Epithelial cell of alveolus of lung (primary cell): ENCODE measurements around the gene NRTN. TPM values are rescaled to one million over a fixed set of nuclear protein-coding genes. Genes with fewer than 3 reads are reported as not detected.

Experiments used
- total RNA-seq: library from RNA; depleted of rRNA; stranded (reverse); fragments of >200 nt; gene quantifications from 2 replicates; pipeline ENCODE4 v1.2.1, GENCODE V29; 2015

Gene NRTN, protein sequence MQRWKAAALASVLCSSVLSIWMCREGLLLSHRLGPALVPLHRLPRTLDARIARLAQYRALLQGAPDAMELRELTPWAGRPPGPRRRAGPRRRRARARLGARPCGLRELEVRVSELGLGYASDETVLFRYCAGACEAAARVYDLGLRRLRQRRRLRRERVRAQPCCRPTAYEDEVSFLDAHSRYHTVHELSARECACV
- total RNA-seq, result 1.6 TPM in 1 of 2 replicates, not detected in the other

DNA sequence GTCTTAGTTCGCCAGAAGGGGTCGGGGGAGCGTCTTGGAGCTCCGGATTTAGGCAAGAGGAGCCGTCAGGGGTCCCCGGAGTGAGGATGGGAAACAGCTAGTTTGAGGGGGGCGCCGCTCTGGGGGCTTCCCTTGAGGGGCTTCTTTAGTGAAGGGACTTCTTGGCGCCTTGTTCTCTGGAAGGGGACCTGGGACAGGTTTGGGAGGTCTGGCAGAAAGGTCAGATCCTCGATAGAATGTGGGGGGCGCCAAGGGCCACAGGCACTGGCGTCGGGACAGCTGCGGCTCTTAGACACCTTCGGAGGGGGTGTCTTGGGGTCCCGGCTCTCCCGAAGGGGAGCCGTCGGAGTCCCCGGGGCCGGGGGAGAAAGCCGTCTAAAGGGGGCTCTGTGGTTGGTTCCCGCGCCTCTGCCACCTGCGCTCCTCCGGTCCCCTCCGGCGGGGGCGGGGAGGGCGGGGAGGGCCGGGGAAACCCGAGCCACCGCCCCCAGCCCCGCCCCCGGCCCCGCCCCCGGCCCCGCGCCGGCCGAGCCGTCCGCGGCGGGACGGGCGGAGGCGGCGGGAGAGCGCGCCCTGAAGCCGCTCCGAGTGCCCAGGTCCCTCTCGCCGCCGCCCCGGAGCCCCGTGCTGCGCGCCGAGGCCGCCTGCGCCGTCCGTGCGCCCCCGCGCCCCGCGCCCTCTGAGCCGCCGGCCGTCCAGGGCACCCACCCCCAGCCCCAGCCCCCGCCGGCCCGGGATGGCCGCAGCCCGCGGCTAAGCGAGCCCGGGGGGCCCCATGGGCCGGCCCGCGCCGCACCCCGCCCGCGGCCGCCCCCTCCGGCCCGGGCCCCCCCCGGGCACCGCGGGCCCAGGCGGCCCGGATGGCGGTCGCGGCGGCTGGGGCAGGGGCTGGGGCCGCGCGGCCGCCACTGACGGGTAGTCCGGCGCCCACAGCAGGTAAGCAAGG lies at the start of gene NRTN:
Gene NRTN, plus strand, starts transcription at position 552 of the 946 bp plus-strand sequence. CDS start 19,099 bp downstream, outside the sequence.

DNA sequence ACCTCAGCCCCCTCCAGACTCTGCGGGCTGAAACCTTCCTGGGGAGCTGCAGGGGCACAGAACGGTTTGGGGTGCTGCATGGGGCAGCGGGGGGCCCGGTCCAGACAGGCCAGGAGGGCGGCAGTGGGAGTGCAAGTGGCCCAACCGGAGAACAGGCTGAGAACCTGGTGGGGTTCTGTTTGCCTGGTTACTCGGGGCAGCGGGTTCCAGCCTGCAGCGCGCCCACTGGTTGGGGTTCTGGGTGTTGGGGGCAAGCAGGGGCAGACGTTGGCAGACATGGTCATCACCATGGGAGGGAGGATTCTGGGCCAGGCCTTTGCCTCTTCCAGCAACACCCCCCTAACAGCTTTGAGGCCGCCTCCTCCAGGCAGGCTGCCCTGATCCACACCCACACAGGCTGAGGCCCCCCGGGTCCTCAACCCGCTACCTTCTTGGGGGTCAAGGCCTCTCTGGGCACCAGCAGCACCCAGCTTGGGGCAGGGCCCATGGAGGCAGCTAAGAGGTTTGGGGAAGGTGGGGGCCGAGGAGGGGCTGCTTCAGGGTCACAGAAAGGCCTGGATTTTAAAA lies 20.2 kb upstream of the NRTN start, which contains the start of gene PRR22:
Gene PRR22, minus strand, starts transcription at position 166 of the 567 bp plus-strand sequence. Its CDS starts 86 bp downstream, at position 80.

DNA sequence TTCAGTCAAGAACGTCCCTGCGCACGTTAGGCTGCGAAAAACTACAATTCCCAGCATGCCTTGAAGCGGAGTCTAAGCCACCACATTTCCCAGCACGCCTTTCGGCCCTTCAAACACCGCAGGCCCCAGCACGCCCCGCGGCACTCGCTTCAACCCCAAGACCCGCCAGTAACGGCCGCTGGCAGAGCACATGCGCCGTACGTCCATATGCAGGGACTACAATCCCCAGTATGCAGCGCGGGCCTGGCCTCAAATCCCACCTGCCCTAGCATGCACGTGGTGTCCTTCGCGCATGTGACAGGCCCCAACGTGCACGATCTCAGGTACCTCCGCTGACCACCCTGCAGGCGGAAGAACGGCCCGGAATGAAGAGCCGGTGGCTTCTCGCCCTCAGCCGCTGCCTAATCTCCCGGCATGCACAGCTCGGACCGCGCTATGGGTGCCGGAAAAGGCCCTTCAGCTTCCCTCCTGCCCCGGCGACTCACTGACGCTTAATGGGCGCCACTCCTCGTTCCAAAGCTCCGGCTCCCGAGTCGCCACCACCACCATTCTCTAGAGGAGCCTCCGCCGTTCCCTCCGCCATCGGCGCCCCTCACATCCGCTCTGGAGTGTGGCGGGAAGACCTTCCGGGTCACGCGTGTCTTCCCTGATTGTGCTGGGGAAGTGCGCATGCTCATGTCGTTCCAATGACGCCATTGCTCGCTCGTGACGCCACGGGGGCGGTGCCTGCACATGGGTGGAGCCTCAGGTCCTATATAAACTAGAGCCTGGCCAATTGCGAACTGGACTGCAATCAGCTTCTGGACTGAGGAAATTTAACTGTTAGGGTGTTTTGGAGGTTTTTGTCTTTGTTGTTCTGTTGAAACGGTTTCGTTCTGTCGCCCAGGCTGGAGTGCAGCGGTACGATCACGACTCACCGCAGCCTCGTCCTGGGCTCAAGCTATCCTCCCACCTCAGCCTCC lies 14.0 kb upstream of the NRTN start, which contains the start of gene DUS3L:
Gene DUS3L, minus strand, starts transcription at position 605 of the 962 bp plus-strand sequence. Its CDS starts 22 bp downstream, at position 583.

DNA sequence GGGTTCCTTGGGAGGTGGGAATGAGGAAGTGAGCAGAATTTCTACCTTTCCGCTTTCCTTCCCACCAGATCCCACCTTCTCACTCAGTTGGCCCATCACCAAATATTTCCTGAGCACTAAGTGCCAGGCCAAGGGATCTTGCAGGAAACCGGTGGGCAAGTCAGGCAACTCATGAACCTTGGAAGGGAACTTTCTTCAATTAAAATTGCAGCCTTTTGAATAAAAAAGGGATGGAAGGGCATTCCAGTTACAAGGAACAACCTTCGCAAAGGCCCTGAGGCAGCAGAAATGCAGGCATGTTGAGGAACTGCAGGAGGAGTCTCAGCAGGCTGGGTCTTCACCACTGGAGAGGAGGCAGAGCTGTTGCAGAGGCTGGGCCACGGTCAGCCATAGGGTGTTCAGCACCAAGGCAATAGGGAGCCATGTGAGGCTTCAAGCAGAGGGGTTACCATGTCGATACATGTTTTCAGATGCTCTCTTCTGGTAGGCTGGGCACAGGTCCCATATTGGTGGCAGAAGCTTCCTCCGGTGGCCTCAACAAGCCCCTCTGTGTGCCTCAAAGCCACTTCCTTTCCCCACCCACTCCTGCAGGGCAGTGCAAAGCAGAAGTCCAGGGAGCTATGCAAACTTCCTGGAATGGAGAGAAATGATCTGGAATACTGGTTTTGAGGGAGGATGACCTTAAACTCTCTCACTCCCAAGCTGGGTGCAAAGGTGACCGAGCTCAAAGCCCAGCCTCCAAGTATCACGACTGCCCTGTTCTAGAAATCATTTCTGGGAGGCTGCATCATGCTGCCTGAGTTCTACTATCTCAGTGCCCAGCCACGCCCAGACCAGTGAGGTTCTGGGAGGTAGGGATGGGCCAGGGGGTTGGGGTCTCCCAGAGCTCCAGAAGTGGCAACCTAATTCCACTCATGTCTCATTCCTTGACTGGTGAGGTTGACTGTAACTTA lies 34.5 kb downstream of the NRTN start, which contains the start of gene FUT6:
Gene FUT6, minus strand, starts transcription at position 638 of the 953 bp plus-strand sequence. CDS start 7,135 bp downstream, outside the sequence.

DNA sequence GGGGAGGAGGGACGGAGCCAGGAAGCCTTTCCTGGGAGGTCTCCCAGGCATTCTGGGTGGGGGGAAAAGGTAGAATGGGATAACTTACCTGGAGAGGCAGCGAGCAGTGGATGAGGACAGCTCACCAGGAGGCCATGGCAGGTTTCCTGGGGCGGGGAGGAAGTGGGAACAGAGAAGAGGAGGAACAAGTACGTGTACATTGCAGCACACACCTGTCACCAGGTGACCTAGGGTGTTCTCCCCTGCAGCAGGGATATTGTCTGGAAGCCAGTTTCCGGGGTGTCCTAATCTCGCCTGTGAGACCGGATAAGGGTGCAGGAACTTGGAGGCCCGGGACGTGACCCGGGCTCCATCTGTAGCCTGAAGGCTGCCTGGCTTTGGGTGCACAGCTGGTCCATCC lies 46.4 kb downstream of the NRTN start, which contains the start of gene FUT3:
Gene FUT3, minus strand, starts transcription at position 148 of the 400 bp plus-strand sequence.

Other genes starting within 250 kb of the NRTN start
- gene TINCR, start 237.1 kb upstream of the NRTN start, total RNA-seq, result not detected in 2 replicates
- 9.6 and 25.4 TPM in 2 replicates for gene SAFB2, start 182.3 kb upstream of the NRTN start, total RNA-seq
- gene SAFB, start 182.0 kb upstream of the NRTN start, total RNA-seq, result 24.3 and 38.2 TPM in 2 replicates
- 52.5 and 55.5 TPM in 2 replicates for gene MICOS13, start 124.6 kb upstream of the NRTN start, total RNA-seq
- gene HSD11B1L, start 124.0 kb upstream of the NRTN start, total RNA-seq, result 13.3 and 51.3 TPM in 2 replicates
- gene RPL36, start 114.8 kb upstream of the NRTN start, total RNA-seq, result 1,098 and 1,956 TPM in 2 replicates
- gene LONP1, start 84.9 kb upstream of the NRTN start, total RNA-seq, result 89.7 and 138 TPM in 2 replicates
- not detected in 2 replicates for gene CATSPERD, start 84.4 kb upstream of the NRTN start, total RNA-seq
- 0.13 and 1.4 TPM in 2 replicates for gene PRR22, start 20.3 kb upstream of the NRTN start, total RNA-seq
- gene DUS3L, start 13.9 kb upstream of the NRTN start, total RNA-seq, result 21.7 and 26.7 TPM in 2 replicates
- gene FUT6, start 34.6 kb downstream of the NRTN start, total RNA-seq, result not detected in 2 replicates
- gene FUT3, start 46.4 kb downstream of the NRTN start, total RNA-seq, result 1.0 TPM in 1 of 2 replicates, not detected in the other
- gene FUT5, start 65.5 kb downstream of the NRTN start, total RNA-seq, result not detected in 2 replicates
- 275 and 487 TPM in 2 replicates for gene NDUFA11, start 98.7 kb downstream of the NRTN start, total RNA-seq
- 2.3 and 10.9 TPM in 2 replicates for gene VMAC, start 99.8 kb downstream of the NRTN start, total RNA-seq
- gene CAPS, start 109.2 kb downstream of the NRTN start, total RNA-seq, result 1.8 and 4.2 TPM in 2 replicates
- 44.2 and 46.0 TPM in 2 replicates for gene RANBP3, start 173.1 kb downstream of the NRTN start, total RNA-seq